Stimulated activated CD8-positive, alpha-beta memory T cell treated with anti-CD3 and anti-CD28 coated beads, Interleukin-7, amount 100 ng/mL, for 1 hour (primary cell): ENCODE measurements around the gene CDH10.

Source experiments
- DNase-seq, 2 donors: peaks; one replicate each; pipeline ENCODE4 v3.0.0-alpha.2; 2020; ENCODE audit warnings: low read depth in 2 of 2

Gene CDH10

DNA sequence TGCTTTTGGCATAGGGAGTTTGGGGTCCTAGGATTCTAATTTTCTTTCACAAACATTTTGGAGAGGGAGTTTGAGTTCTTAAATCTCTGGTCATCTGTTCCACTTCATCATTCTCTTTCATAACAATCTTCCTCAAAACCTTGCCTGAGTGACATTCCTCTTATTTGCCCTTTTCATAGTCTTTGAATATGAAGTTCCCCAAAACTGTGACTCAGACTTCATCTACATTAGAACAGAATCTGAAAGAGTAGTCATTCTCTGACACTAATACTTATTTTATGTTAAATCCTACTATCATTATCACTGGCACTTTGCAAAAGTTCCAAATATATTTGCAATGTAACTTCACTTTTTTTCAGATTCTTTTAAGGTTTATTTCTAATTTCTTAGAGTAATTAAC is 163.8 kb downstream of the CDH10 start:
- no peak for DNase-seq

DNA sequence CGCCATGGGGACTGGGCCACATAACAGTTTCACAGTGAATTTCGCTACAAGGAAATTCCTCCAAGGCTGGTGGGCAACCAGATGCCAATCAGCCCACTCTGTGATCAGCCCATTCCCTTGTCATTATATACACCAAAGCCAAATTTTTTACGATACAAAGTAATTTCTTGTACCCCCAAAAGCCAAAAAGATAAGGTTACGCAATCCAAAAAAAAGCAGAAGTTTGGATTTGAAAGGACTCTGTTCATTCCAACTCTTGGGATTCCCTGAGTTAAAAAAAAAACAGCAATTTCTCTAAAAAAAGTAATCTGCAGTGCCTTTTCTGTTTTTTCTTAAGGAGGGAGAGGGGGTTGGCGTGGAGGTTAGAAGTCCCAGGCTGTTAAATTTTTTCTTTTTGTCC is 166.8 kb downstream of the CDH10 start:
- no peak for DNase-seq

DNA sequence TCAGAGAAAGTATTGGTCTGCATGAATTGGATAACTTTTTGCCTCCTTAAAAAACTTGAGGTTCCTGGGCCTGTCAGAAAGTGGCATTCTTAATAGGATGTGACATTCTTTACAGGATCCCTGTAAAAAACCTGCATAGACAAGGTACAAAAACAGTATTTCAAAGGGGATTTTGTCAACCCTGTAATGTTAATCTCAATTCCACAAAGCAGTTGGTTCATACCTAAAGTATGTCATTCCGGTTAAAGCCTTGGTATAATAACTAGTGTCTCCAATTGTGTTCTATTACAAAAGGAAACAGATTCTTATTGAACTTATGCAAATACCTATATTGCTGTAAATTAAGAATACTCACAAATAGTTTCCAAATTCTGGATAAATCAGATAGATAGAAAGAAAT is 169.7 kb downstream of the CDH10 start:
- DNase-seq = no peak

DNA sequence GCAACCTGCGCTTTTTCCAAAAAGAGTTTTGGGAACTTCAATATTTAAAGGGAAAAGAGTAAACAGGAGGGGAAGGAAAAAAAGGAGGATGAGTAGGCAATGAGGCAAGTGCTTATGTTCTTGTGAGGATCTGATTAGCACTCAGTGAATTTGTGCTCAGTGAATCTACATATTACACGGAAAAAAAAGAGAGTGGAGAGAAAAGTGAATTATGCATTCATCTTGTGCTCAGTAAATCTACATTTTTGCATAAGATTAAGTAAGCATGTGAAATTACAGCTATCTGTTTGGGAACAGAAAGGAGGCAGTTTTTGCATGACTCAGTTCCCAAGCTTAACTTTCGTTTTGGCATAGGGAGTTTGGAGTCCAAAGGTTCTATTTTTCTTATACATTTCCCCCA is 170.1 kb downstream of the CDH10 start:
- DNase-seq = no peak

DNA sequence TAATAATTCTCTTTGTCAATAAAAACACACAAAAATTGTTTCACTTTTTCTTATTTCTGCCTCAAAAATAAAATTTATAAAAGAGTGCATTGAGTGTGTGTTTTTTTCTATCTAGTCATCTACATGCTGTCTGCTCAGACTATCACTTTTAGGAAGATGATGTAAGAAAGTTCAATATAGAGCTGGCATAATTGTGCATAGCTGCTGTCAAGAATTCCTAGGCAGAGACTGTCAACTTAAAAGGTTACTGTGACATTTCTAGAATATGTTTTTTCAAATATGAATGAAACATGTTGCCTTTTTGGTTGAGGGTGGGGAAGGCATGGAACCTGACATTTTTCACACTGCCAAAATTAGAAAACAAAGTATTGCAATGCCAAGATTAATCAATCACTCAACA is 172.3 kb downstream of the CDH10 start:
- DNase-seq = no peak

DNA sequence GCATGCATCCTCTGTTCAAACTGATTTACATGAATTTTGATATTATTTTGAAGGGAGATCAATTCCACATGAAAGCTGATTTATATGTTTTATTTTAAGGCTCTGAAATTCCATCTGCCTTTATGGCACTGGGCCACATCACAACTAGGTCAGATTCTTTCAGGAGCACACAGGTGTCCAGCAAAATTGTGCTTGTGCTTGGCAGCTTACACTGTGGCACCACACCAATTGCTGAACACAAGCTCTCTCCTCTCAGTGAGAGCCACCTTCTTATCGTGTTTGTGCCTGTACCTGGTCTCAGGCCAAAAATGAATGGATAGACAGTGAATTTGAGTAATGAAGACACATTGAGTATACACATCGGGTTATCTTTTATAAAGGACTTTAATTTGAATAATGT is 200.4 kb downstream of the CDH10 start:
- DNase-seq = no peak

DNA sequence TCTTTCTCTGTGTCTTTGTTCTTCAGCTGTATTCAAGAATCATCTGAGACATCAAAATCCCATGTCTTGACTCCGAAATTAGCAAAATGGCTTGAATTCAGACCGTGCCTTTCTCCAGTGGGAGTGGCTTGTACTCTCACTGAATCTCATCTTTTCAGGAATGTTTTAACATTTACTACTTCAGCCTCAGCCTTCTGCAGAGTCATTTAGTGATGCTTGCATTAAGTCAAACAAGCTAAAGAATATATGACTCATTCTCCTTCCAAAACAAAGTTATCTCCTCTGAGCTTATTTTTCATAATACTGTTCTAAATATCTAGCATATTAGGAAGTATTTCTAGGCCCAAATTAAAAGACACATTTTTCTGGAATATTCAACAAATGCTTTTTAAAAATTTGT is 205.3 kb downstream of the CDH10 start:
- DNase-seq = no peak
